ENCODE results near the gene KCNK15. TPM values are rescaled to one million over a fixed set of nuclear protein-coding genes. Genes with fewer than 3 reads are reported as not detected.

Gene KCNK15
- total and polyA plus RNA-seq, 4 donors = 0.08 to 0.11 (median 0.08) TPM; not detected in 1

- H3K36me3 ChIP-seq (ENCODE audit: control insufficient read depth in 4 of 4, insufficient read depth in 3 of 4, low read depth in 1 of 4, low read length in 3 of 4) = no peaks in the 10 kb centered on the region
- no peaks in the 10 kb centered on the region for H3K9me3 ChIP-seq (ENCODE audit: control insufficient read depth in 4 of 4, low read length in 3 of 4)
- H3K4me1 ChIP-seq (ENCODE audit: control insufficient read depth in 4 of 4, insufficient read depth in 4 of 4, low read length in 3 of 4) = no peaks in the 10 kb centered on the region
- 56% methylated on average over 5 of the region's 5 CpGs for WGBS
- TF ChIP-seq RAD21 (IDR thresholded peaks at IDR 0.05) (no peak), FOXA2 (IDR thresholded peaks at IDR 0.05) (no peak), REST (IDR thresholded peaks at IDR 0.05) (no peak), ZBTB33 (IDR thresholded peaks at IDR 0.05) (no peak), SP1 (IDR thresholded peaks at IDR 0.05) (no peak)
- no peak overlapping the region for H3K27ac ChIP-seq (ENCODE audit: low read depth in 1 of 2, low read length in 2 of 2)
- DNase-seq (ENCODE audit: low spot score) = no peak
- peaks cover 0 to 2% (median under 1%) of the 10 kb centered on the region in 4 donors for H3K27me3 ChIP-seq (ENCODE audit: control insufficient read depth in 4 of 4, insufficient read depth in 4 of 4, low read length in 3 of 4)
- H3K9ac ChIP-seq (ENCODE audit: low read depth in 1 of 2, low read length in 2 of 2) = no peak overlapping the region
- no peak overlapping the region for H3K4me3 ChIP-seq (ENCODE audit: low read depth in 1 of 3, low read length in 3 of 3)
Measured at GRCh38 chr20:44769481-44769863, 23.8 kb downstream of the KCNK15 start.

GRCh38 chr20:44770484-44771171 lies 25.0 kb downstream of the KCNK15 start:
- no peak for DNase-seq (ENCODE audit: low spot score)
- TF ChIP-seq RAD21 (IDR thresholded peaks at IDR 0.05) = no peak
- no peak for TF ChIP-seq EGR1 (IDR thresholded peaks at IDR 0.05; ENCODE audit: low read depth in 2 of 2)
- TF ChIP-seq FOXA1 (IDR thresholded peaks at IDR 0.05) = no peak
- TF ChIP-seq ATF3 (IDR thresholded peaks at IDR 0.05) = no peak
- no peak for TF ChIP-seq MAX (IDR thresholded peaks at IDR 0.05)
- TF ChIP-seq REST (IDR thresholded peaks at IDR 0.05) = no peak
- TF ChIP-seq ZBTB33 (IDR thresholded peaks at IDR 0.05) = no peak
- no peak for TF ChIP-seq HNF4G (IDR thresholded peaks at IDR 0.05)
- no peak for TF ChIP-seq RXRA (IDR thresholded peaks at IDR 0.05)
- no peak for TF ChIP-seq CTCF (IDR thresholded peaks at IDR 0.05; ENCODE audit: low read depth, low read length, missing input control)
- no peak for TF ChIP-seq GABPA (IDR thresholded peaks at IDR 0.05 in 1 of 2, conservative IDR thresholded peaks at IDR 0.05 in 1 of 2)
- TF ChIP-seq JUND (IDR thresholded peaks at IDR 0.05) = no peak
- TF ChIP-seq SP1 (IDR thresholded peaks at IDR 0.05) = no peak
- TF ChIP-seq FOXA2 (IDR thresholded peaks at IDR 0.05) = no peak
- TF ChIP-seq YY1 (IDR thresholded peaks at IDR 0.05) = no peak
- no peak for TF ChIP-seq HNF4A (conservative IDR thresholded peaks at IDR 0.05)
- no peak for TF ChIP-seq NR2F2 (IDR thresholded peaks at IDR 0.05)
- WGBS = 63% methylated on average over 11 of the region's 11 CpGs
- H3K36me3 ChIP-seq (ENCODE audit: control insufficient read depth in 4 of 4, insufficient read depth in 3 of 4, low read depth in 1 of 4, low read length in 3 of 4) = no peaks in the 10 kb centered on the region
- H3K27ac ChIP-seq (ENCODE audit: low read depth in 1 of 2, low read length in 2 of 2) = no peak overlapping the region
- H3K9ac ChIP-seq (ENCODE audit: low read depth in 1 of 2, low read length in 2 of 2) = no peak overlapping the region
- H3K27me3 ChIP-seq (ENCODE audit: control insufficient read depth in 4 of 4, insufficient read depth in 4 of 4, low read length in 3 of 4) = peaks cover 0 to 2% (median under 1%) of the 10 kb centered on the region in 4 donors
- no peaks in the 10 kb centered on the region for H3K4me1 ChIP-seq (ENCODE audit: control insufficient read depth in 4 of 4, insufficient read depth in 4 of 4, low read length in 3 of 4)
- no peak overlapping the region for H3K4me3 ChIP-seq (ENCODE audit: low read depth in 1 of 3, low read length in 3 of 3)
- no peaks in the 10 kb centered on the region for H3K9me3 ChIP-seq (ENCODE audit: control insufficient read depth in 4 of 4, low read length in 3 of 4)
